ENCODE results near the gene WNT4.

WNT4 gene

GRCh38 chr1:22133247-22133930 is 9.5 kb downstream of the WNT4 start:
- DNase-seq (ENCODE audit: low read depth) = no peak
- H3K4me3 ChIP-seq (ENCODE audit: low read depth, low read length) = no peak overlapping the region

GRCh38 chr1:22132517-22133235 is 10.2 kb downstream of the WNT4 start:
- no peak for DNase-seq (ENCODE audit: low read depth)
- H3K4me3 ChIP-seq (ENCODE audit: low read depth, low read length) = no peak overlapping the region

DNA sequence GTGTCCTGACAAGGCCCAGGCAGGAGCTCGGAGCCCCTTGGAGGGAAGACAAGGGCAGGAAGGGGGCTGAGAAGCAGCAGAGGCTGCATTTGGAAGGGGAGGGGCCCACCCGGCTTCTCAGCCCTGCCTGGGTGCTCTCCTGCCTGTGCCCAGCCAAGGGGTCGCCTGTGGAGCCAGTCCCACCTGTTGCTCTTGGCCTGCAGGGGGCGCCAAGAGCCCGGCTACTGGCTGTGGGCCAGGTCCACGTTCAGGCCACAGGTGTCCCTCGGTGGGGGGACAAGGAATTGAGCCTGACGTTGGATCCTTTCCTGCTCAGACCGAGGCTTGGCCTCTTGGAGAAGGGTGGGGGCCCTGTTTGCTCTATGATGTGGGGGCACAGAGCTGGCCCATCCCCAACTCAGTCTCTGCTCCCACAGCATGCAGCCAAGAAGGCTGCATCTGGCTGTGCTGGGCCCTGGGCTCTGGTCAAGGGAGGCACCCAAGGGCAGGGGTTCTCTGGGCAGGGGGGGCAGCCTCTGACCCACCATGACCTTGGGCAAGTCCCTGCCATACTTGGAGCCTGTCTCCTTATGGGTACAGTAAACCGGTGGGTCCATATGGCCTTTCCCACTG is 10.9 kb downstream of the WNT4 start:
- no peak for DNase-seq (ENCODE audit: low read depth)
- no peak overlapping the region for H3K4me3 ChIP-seq (ENCODE audit: low read depth, low read length)

- H3K4me3 ChIP-seq (ENCODE audit: low read depth, low read length) = no peak overlapping the region
- DNase-seq (ENCODE audit: low read depth) = no peak
Observed at GRCh38 chr1:22131062-22131461, 11.8 kb downstream of the WNT4 start.

GRCh38 chr1:22129501-22130117 is 13.3 kb downstream of the WNT4 start:
- no peak for DNase-seq (ENCODE audit: low read depth)
- H3K4me3 ChIP-seq (ENCODE audit: low read depth, low read length) = no peak overlapping the region

DNA sequence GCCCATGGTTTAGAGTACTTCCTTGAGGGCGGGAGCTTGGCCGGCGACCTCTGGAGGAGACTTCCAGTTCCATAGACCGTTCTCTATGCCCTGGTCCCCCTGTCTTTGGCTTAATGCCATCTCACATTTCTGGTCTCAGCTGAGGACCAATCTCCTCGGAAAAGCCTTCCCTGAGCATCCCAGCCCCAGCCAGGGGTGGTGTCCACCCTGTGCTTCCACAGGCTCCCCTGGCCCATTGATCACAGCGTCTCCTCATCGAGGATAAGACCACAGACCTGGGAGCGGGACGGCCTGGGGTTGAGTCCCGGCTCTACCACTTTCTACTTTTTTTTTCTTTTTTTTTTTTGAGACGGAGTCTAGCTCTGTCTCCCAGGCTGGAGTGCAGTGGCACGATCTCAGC is 14.5 kb downstream of the WNT4 start:
- no peak overlapping the region for H3K4me3 ChIP-seq (ENCODE audit: low read depth, low read length)
- DNase-seq (ENCODE audit: low read depth) = no peak

- DNase-seq (ENCODE audit: low read depth) = no peak
- no peak overlapping the region for H3K4me3 ChIP-seq (ENCODE audit: low read depth, low read length)
Observed at GRCh38 chr1:22127731-22128130, 15.2 kb downstream of the WNT4 start.

DNA sequence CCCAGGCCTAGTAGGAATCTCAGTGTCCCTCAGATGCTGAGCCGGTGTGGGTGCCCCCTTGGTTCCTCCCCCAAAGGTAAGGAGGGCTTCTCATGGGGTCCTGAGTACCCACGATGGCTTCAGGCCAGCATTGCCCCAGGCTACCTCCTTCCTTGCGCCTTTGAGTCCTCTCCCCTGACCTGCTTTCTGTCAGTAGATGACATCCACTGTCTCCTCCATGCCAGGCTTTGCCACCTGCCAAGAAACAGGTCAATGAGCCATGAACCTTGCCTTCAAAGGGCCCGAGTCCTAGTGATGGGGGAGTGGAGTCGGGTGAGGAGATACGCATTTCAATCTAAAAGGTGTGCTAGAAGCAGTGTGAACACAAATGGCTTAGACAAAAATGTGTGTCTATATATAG is 15.6 kb downstream of the WNT4 start:
- DNase-seq (ENCODE audit: low read depth) = no peak
- H3K4me3 ChIP-seq (ENCODE audit: low read depth, low read length) = no peak overlapping the region

DNA sequence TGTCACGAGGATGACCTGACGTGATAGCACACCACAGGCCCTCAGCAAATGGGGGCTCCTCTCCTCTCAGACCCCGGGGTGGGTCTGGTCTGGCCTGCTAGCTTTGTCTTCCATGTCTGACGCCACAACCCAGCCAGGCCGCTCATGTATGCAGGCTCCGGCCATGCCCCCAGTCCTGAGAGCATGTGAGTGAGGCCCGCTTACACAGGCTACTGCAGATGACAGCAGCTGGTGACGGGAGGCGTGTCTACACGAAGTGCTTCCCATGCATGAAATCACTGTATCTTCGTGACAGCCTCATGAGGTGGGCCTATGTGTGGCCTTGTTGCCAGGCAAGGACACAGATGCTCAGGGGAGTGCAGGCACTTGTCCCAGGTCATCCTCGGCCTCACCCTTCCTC is 16.4 kb downstream of the WNT4 start:
- H3K4me3 ChIP-seq (ENCODE audit: low read depth, low read length) = no peak overlapping the region
- DNase-seq (ENCODE audit: low read depth) = no peak

DNA sequence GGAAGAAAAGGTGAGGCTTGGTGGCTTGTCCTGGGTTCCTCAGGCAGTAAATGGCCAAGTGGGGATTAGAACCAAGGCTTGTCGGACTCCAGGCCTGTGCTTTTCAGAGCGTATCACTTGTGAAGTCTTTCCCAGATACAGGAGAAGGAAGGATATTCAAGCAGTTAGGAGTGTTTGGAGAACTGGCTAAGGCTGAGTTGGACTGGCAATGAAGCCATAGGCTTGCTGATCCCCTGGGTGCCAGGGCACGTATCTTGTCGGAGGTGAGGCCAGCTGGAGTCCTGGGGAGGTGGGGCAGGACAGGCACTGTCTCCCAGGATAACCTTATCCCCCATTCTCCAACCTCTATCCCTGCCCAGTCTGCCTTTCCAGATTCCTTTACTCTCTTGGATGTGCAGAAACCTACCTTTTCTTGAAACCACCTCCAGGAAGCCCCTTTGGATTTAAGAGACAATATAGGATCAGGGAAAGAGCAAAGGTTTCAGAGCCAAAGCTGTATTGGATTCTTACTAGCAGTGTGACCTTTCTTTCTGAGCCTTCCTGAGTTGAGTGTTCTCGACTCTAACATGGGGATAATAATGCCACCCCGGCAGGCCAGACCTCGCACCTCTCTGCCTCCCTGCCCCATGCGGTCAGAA is 18.2 kb downstream of the WNT4 start:
- H3K4me3 ChIP-seq (ENCODE audit: low read depth, low read length) = no peak overlapping the region
- DNase-seq (ENCODE audit: low read depth) = no peak

DNA sequence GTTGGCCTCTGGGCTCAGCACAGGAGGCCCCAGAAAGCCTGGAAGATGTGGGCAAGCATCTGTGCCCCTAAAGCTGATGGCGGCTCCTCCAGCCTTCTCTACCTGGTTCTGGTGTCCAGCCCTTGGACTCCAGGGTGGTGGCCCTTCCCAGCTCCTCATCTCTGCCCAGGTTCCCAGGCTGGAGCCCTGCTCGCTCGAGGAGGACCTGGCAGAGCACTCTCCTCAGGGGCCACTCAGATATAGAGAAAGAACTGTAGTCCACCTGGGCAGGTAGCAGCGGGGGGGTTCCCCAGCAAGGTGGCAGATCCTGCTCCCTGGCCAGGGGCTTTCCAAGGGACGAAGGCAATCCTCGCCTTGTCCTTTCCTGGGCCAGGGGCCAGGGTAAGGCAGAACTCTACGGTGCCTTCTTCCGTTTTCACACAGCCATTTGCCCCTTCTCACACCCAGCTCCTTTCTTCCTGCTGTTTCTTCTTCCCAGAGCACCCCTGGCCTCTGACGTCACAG is 18.9 kb downstream of the WNT4 start:
- no peak overlapping the region for H3K4me3 ChIP-seq (ENCODE audit: low read depth, low read length)
- no peak for DNase-seq (ENCODE audit: low read depth)

DNA sequence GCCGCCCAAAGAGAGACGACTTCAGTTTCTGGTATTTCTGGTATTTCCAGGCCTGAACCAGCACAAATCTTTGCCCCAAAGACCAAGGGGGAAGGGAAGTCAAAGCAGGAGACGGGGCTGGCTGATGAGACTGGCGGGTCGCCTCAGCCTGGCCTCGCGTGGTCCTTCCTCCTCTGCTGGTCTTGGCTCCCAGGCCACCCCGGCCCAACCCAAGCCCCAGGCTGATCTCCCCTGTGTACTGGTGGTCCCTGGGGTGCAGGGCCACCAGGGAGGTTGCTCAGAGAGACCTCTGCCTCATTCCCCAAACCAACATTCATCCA is 19.9 kb downstream of the WNT4 start:
- no peak for DNase-seq (ENCODE audit: low read depth)
- H3K4me3 ChIP-seq (ENCODE audit: low read depth, low read length) = no peak overlapping the region

DNA sequence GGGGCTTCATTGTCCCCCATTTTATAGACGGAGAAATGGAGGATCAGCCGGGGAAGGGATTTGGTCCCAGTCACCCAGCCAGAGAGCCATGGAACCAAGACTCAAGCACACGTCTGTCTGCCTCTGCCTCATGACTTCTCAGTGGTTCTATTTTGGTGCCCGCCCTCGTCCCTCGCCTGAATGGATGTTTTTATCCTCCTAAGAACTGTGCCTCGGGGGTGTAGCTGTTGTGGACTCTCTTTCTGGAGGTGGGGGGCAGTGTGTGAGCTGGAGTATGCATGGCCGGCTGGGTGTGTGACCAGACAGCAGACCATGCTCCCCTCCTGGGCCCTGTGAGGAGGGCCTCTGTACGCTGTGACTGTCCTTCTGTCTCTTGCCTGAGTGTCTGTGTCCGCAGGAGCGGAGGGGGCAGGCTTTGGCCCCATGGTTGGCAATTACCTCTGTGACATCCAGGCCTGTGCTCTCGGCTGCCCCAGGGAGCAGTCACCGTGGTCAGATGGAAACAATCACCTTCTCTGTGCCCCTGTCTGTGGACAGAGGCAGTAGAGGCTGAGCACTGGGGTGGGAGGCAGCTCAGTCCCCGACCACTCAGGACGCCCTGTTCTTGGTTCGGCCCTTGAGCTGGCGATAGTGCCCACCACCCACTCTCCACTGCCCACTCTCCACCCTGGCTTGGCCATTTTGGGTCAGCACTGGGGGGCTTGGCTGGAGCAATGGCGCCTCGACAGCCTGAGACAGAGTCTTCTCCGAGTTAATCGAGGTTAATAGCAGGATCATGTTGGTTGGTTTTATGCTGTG is 20.4 kb downstream of the WNT4 start:
- DNase-seq (ENCODE audit: low read depth) = no peak
- H3K4me3 ChIP-seq (ENCODE audit: low read depth, low read length) = no peak overlapping the region

DNA sequence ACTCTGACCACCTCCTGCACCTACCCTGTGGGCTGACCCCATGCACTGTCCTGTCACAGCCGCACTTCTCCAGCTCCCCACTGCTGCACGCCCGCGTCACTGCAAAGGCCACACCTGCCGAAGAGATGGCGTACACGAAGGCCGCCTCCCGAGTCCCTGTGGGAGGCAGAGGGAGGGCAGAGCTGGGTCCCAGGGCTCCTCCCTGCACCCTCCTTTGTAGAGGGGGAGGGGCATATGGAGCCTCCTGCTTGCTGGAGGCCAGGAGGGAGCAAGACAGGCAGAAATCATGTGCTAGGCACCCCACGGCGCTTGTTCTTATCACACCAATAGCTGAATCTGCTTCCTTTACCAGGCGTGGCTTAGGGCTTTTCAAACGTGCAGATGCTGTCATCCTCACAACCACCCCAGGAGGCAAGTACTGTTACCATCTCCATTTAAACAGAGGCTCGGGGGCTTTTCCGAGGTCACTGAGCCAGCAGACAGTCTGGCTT is 21.4 kb downstream of the WNT4 start:
- no peak overlapping the region for H3K4me3 ChIP-seq (ENCODE audit: low read depth, low read length)
- DNase-seq (ENCODE audit: low read depth) = no peak

DNA sequence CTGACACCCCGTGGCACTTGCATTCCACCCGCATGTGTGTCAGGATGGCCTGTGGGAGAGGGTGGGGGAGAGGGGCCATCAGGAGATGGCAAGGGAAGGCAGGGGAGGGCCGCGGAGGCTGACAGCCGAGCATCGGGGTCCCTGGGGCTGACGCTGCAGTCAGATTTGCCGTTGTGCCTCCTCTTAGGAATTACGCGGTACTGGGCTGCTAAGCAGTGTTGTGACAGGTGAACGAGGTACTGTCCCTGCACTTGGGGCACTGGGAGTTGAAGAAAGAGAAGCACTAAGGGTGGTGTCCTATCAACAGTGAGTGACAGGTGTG is 22.5 kb downstream of the WNT4 start:
- no peak overlapping the region for H3K4me3 ChIP-seq (ENCODE audit: low read depth, low read length)
- no peak for DNase-seq (ENCODE audit: low read depth)

GRCh38 chr1:22119626-22120468 is 23.1 kb downstream of the WNT4 start:
- H3K4me3 ChIP-seq (ENCODE audit: low read depth, low read length) = no peak overlapping the region
- no peak for DNase-seq (ENCODE audit: low read depth)

- no peak for DNase-seq (ENCODE audit: low read depth)
- H3K4me3 ChIP-seq (ENCODE audit: low read depth, low read length) = no peak overlapping the region
Observed at GRCh38 chr1:22118291-22118992, 24.5 kb downstream of the WNT4 start.

GRCh38 chr1:22117851-22118250 is 25.0 kb downstream of the WNT4 start:
- DNase-seq (ENCODE audit: low read depth) = no peak
- H3K4me3 ChIP-seq (ENCODE audit: low read depth, low read length) = no peak overlapping the region

Data from skeletal muscle cell (primary cell).